Activated CD4-positive, alpha-beta memory T cell treated with anti-CD3 and anti-CD28 coated beads for 36 hours (primary cell): ENCODE results near the gene DHH. TPM values are rescaled to one million over a fixed set of nuclear protein-coding genes. Genes with fewer than 3 reads are reported as not detected.
A peak's percentile ranks its signal among the peaks of the same experiment; 100 is the strongest.
"Not testable (repeated sequence)": the region's sequence is repeated elsewhere in the genome, so short reads cannot be mapped to it uniquely, and the experiment has no call there.

Experiments
- CTCF ChIA-PET: fragments of 350-600 bp; sonication (Branson Sonifier 250); formaldehyde crosslinking; loops from one replicate; lab custom pipeline; 2021; ENCODE audit warnings: antibody characterized with exemption, inconsistent platforms; lab: Charles Lee
- POLR2A ChIA-PET: fragments of 350-600 bp; sonication (Branson Sonifier 250); formaldehyde crosslinking; loops from one replicate; lab custom pipeline; 2021; ENCODE audit warnings: antibody characterized with exemption; lab: Charles Lee
- DNase-seq: peaks from one replicate; pipeline ENCODE4 v3.0.0-alpha.2; 2020
- H3K27ac Mint-ChIP-seq: one replicate; pipeline ENCODE4 v1.8.0; 2021; ENCODE audit warnings: mixed read lengths
- H3K27me3 Mint-ChIP-seq: one replicate; pipeline ENCODE4 v1.8.0; 2021; ENCODE audit warnings: mixed read lengths
- H3K36me3 Mint-ChIP-seq: one replicate; pipeline ENCODE4 v1.8.0; 2021; ENCODE audit warnings: mixed read lengths
- H3K4me1 Mint-ChIP-seq: one replicate; pipeline ENCODE4 v1.8.0; 2021; ENCODE audit warnings: low read depth, mixed read lengths
- H3K4me3 Mint-ChIP-seq: one replicate; pipeline ENCODE4 v1.8.0; 2021; ENCODE audit warnings: mild to moderate bottlenecking, mixed read lengths
- H3K9me3 Mint-ChIP-seq: one replicate; pipeline ENCODE4 v1.8.0; 2021; ENCODE audit warnings: mixed read lengths
- intact Hi-C: fragments of 100-400 bp; cut with micrococcal nuclease; formaldehyde crosslinking; loops from one replicate; pipeline ENCODE4 v1.15.1; 2023
- total RNA-seq, 2 experiments: library from RNA; stranded (reverse); gene quantifications; one replicate each; pipeline ENCODE4 v1.2.3, GENCODE V29; 2021

The DHH gene
- total RNA-seq, 2 experiments from 2014 or later: not detected

- Mint-ChIP-seq H3K9me3 (no peaks in the 10 kb centered on the region), H3K4me3 (no peak overlapping the region), H3K4me1 (peaks cover 12% of the 10 kb centered on the region), H3K27ac (no peak overlapping the region), H3K27me3 (no peaks in the 10 kb centered on the region), H3K36me3 (peaks cover 9% of the 10 kb centered on the region)
- ChIA-PET CTCF (interaction anchor here (0.8 to 9.1 kb wide), 5 partner anchors 9 to 114 kb away, joined by 3 to 256 read pairs (median 3); partner anchors contain the start of genes ARF3 and DHH), POLR2A (interaction anchor here (1.3 to 1.9 kb wide), 3 partner anchors 56 to 146 kb away, joined by 3 to 30 read pairs (median 3); partner anchors contain the start of genes FKBP11 and TUBA1B)
- intact Hi-C loops: loop anchor here (1.0 to 2.0 kb wide), 5 partner anchors 11 to 59 kb away; partner anchors contain the start of genes KMT2D, LMBR1L and PRKAG1
- no peak for DNase-seq
These were observed 23.6 kb downstream of the DHH start for GRCh38 chr12:49070971-49071370.

- POLR2A ChIA-PET: interaction anchor here (0.5 to 2.0 kb wide), 18 partner anchors 8 to 388 kb away, joined by 3 to 30 read pairs (median 4); partner anchors contain the start of genes FKBP11, KANSL2, KMT2D and LMBR1L
- CTCF ChIA-PET: interaction anchor here (0.6 to 9.1 kb wide), 16 partner anchors 8 to 180 kb away, joined by 3 to 256 read pairs (median 4); partner anchors contain the start of genes DHH, KMT2D and TUBA1B
- peaks cover 11% of the 10 kb centered on the region for H3K36me3 Mint-ChIP-seq
- DNase-seq: peak; percentile 100
- no peaks in the 10 kb centered on the region for H3K27me3 Mint-ChIP-seq
- H3K9me3 Mint-ChIP-seq: no peaks in the 10 kb centered on the region
- peaks cover 12% of the 10 kb centered on the region for H3K4me1 Mint-ChIP-seq
- intact Hi-C loops: loop anchor here (1.0 to 2.0 kb wide), 5 partner anchors 9 to 61 kb away; partner anchors contain the start of genes KMT2D, LMBR1L and PRKAG1
- peak within 1 kb of the TSS; percentile 90 for H3K27ac Mint-ChIP-seq
- peak within 1 kb of the TSS; percentile 98 for H3K4me3 Mint-ChIP-seq
These were observed 24.9 kb downstream of the DHH start, which contains the start of gene RHEBL1 for GRCh38 chr12:49069507-49070346. TSS of gene RHEBL1 (minus strand) at chr12:49069979. CDS start at chr12:49069785, 194 bp downstream.

- peaks cover 13% of the 10 kb centered on the region for H3K4me1 Mint-ChIP-seq
- intact Hi-C loops: no loop called here
- DNase-seq: no peak
- peak overlapping the region; percentile 98 for H3K4me3 Mint-ChIP-seq
- H3K36me3 Mint-ChIP-seq: peaks cover 12% of the 10 kb centered on the region
- no peaks in the 10 kb centered on the region for H3K27me3 Mint-ChIP-seq
- H3K27ac Mint-ChIP-seq: peak overlapping the region; percentile 90
- CTCF ChIA-PET: interaction anchor here (0.8 to 9.1 kb wide), 10 partner anchors 10 to 179 kb away, joined by 3 to 256 read pairs (median 11); partner anchors contain the start of genes DHH, KMT2D and TUBA1B
- POLR2A ChIA-PET: interaction anchor here (0.5 to 2.0 kb wide), 10 partner anchors 9 to 196 kb away, joined by 3 to 30 read pairs (median 4); partner anchors contain the start of genes LMBR1L, TUBA1A and TUBA1B
- no peaks in the 10 kb centered on the region for H3K9me3 Mint-ChIP-seq
These were observed 25.6 kb downstream of the DHH start for GRCh38 chr12:49068879-49069506.

- POLR2A ChIA-PET: no interaction called here
- intact Hi-C loops: no loop called here
- no peaks in the 10 kb centered on the region for H3K9me3 Mint-ChIP-seq
- peaks cover 23% of the 10 kb centered on the region for H3K4me1 Mint-ChIP-seq
- H3K36me3 Mint-ChIP-seq: peaks cover 15% of the 10 kb centered on the region
- H3K27me3 Mint-ChIP-seq: no peaks in the 10 kb centered on the region
- H3K27ac Mint-ChIP-seq: no peak overlapping the region
- no peak for DNase-seq
- CTCF ChIA-PET: interaction anchor here (0.7 to 9.1 kb wide), 7 partner anchors 21 to 247 kb away, joined by 3 to 256 read pairs (median 5); partner anchors contain the start of gene DHH
- H3K4me3 Mint-ChIP-seq: no peak overlapping the region
These were observed 28.5 kb downstream of the DHH start for GRCh38 chr12:49066120-49066519.

GRCh38 chr12:49064767-49065152 is 29.8 kb downstream of the DHH start:
- peaks cover 20% of the 10 kb centered on the region for H3K4me1 Mint-ChIP-seq
- no peaks in the 10 kb centered on the region for H3K9me3 Mint-ChIP-seq
- ChIA-PET CTCF (interaction anchor here (0.6 to 9.1 kb wide), 30 partner anchors 8 to 471 kb away, joined by 3 to 256 read pairs (median 6); partner anchors contain the start of genes DDX23, DHH, LMBR1L and TUBA1B), POLR2A (interaction anchor here (0.6 to 1.7 kb wide), 5 partner anchors 28 to 66 kb away, joined by 3 to 7 read pairs (median 3); no protein-coding TSS in a partner anchor)
- peaks cover 16% of the 10 kb centered on the region for H3K36me3 Mint-ChIP-seq
- no peak overlapping the region for H3K27ac Mint-ChIP-seq
- intact Hi-C loops: loop anchor here (1.0 kb wide), 2 partner anchors 24 to 28 kb away; no protein-coding TSS in a partner anchor
- no peak overlapping the region for H3K4me3 Mint-ChIP-seq
- no peak for DNase-seq
- H3K27me3 Mint-ChIP-seq: no peaks in the 10 kb centered on the region

GRCh38 chr12:49061916-49062315 is 32.7 kb downstream of the DHH start:
- Mint-ChIP-seq H3K36me3 (peaks cover 13% of the 10 kb centered on the region), H3K4me1 (peaks cover 28% of the 10 kb centered on the region), H3K4me3 (peak overlapping the region; percentile 20)
- intact Hi-C loops: loop anchor here (2.0 kb wide), 1 partner anchor 127 kb away; the partner anchor contains the start of gene TUBA1A
- H3K27me3 Mint-ChIP-seq, H3K27ac Mint-ChIP-seq, H3K9me3 Mint-ChIP-seq, DNase-seq, POLR2A ChIA-PET: not testable (repeated sequence)
- CTCF ChIA-PET: interaction anchor here (0.6 to 3.2 kb wide), 3 partner anchors 8 to 576 kb away, joined by 3 to 16 read pairs (median 3); partner anchors contain the start of gene RHEBL1

- H3K27me3 Mint-ChIP-seq: no peaks in the 10 kb centered on the region
- ChIA-PET POLR2A (interaction anchor here (1.4 kb wide), 1 partner anchor 9 kb away, joined by 4 read pairs; the partner anchor contains the start of gene RHEBL1), CTCF (interaction anchor here (0.6 to 0.9 kb wide), 3 partner anchors 9 to 576 kb away, joined by 3 read pairs; partner anchors contain the start of gene RHEBL1)
- H3K4me1 Mint-ChIP-seq: peaks cover 36% of the 10 kb centered on the region
- H3K9me3 Mint-ChIP-seq: no peaks in the 10 kb centered on the region
- H3K27ac Mint-ChIP-seq: peak overlapping the region; percentile 96
- intact Hi-C loops: loop anchor here (2.0 kb wide), 1 partner anchor 128 kb away; the partner anchor contains the start of gene TUBA1A
- peak overlapping the region; percentile 89 for H3K4me3 Mint-ChIP-seq
- peaks cover 11% of the 10 kb centered on the region for H3K36me3 Mint-ChIP-seq
- no peak for DNase-seq
These were observed 33.4 kb downstream of the DHH start for GRCh38 chr12:49061157-49061650.

- peak; percentile 91 for DNase-seq
These were observed 34.1 kb downstream of the DHH start, which contains the start of gene KMT2D for GRCh38 chr12:49060237-49061156. TSS of gene KMT2D (minus strand) at chr12:49060794. CDS start at chr12:49055324, 5,470 bp downstream.

GRCh38 chr12:49059299-49060171 is 35.1 kb downstream of the DHH start:
- Mint-ChIP-seq H3K4me3 (peak overlapping the region; percentile 94), H3K36me3 (peaks cover 15% of the 10 kb centered on the region), H3K27me3 (no peaks in the 10 kb centered on the region), H3K27ac (peak overlapping the region; percentile 85), H3K9me3 (no peaks in the 10 kb centered on the region), H3K4me1 (peaks cover 52% of the 10 kb centered on the region)
- ChIA-PET POLR2A (interaction anchor here (1.4 to 1.5 kb wide), 2 partner anchors 10 kb away, joined by 4 read pairs; partner anchors contain the start of gene RHEBL1), CTCF (interaction anchor here (0.8 to 3.6 kb wide), 7 partner anchors 10 to 71 kb away, joined by 3 to 17 read pairs (median 9); partner anchors contain the start of genes RHEBL1 and TUBA1B)
- intact Hi-C loops: loop anchor here (1.0 to 5.0 kb wide), 4 partner anchors 11 to 178 kb away; partner anchors contain the start of genes TUBA1A and TUBA1B
- peak; percentile 37 for DNase-seq

More at GRCh38 chr12:49060237-49061156, 34.1 kb downstream of the DHH start, which contains the start of gene KMT2D:
- Mint-ChIP-seq H3K4me3 (peak within 1 kb of the TSS; percentile 94), H3K9me3 (no peaks in the 10 kb centered on the region), H3K27ac (peak within 1 kb of the TSS; percentile 96), H3K4me1 (peaks cover 43% of the 10 kb centered on the region), H3K27me3 (no peaks in the 10 kb centered on the region), H3K36me3 (peaks cover 10% of the 10 kb centered on the region)
- CTCF ChIA-PET: interaction anchor here (1.0 to 3.6 kb wide), 4 partner anchors 9 to 70 kb away, joined by 3 to 17 read pairs (median 10); partner anchors contain the start of genes RHEBL1 and TUBA1B
- intact Hi-C loops: loop anchor here (1.0 to 2.0 kb wide), 2 partner anchors 10 to 128 kb away; partner anchors contain the start of gene TUBA1A
- POLR2A ChIA-PET: interaction anchor here (1.4 kb wide), 1 partner anchor 9 kb away, joined by 4 read pairs; the partner anchor contains the start of gene RHEBL1
